NCI-H1048 (cell line): ENCODE results near the gene LRRC4C.
"Not testable (repeated sequence)": the region's sequence is repeated elsewhere in the genome, so short reads cannot be mapped to it uniquely, and the experiment has no call there.

Source experiments
- DNase-seq: peaks from one replicate; lab custom pipeline; 2025; lab: John Stamatoyannopoulos, UW

Gene LRRC4C

GRCh38 chr11:40867991-40868632 lies 591.3 kb downstream of the LRRC4C start:
- DNase-seq = no peak

- DNase-seq = not testable (repeated sequence)
Observed at GRCh38 chr11:40857754-40858153, 601.7 kb downstream of the LRRC4C start.

- DNase-seq = no peak
Observed at GRCh38 chr11:40842750-40843339, 616.6 kb downstream of the LRRC4C start.

- no peak for DNase-seq
Observed at GRCh38 chr11:40841231-40841630, 618.2 kb downstream of the LRRC4C start.

- DNase-seq = no peak
Observed at GRCh38 chr11:40838181-40838683, 621.2 kb downstream of the LRRC4C start.

GRCh38 chr11:40827116-40827515 lies 632.3 kb downstream of the LRRC4C start:
- no peak for DNase-seq

- no peak for DNase-seq
Observed at GRCh38 chr11:40826601-40827000, 632.9 kb downstream of the LRRC4C start.

GRCh38 chr11:40825201-40825834 lies 634.1 kb downstream of the LRRC4C start:
- no peak for DNase-seq

GRCh38 chr11:40819230-40819629 lies 640.2 kb downstream of the LRRC4C start:
- DNase-seq = no peak

GRCh38 chr11:40816976-40817375 lies 642.5 kb downstream of the LRRC4C start:
- DNase-seq = no peak

- no peak for DNase-seq
Observed at GRCh38 chr11:40797981-40798380, 661.5 kb downstream of the LRRC4C start.

- DNase-seq = no peak
Observed at GRCh38 chr11:40787224-40787623, 672.2 kb downstream of the LRRC4C start.

GRCh38 chr11:40763046-40763445 lies 696.4 kb downstream of the LRRC4C start:
- no peak for DNase-seq

- DNase-seq = no peak
Observed at GRCh38 chr11:40759341-40759740, 700.1 kb downstream of the LRRC4C start.

GRCh38 chr11:40754297-40754696 lies 705.2 kb downstream of the LRRC4C start:
- no peak for DNase-seq

- no peak for DNase-seq
Observed at GRCh38 chr11:40746282-40746681, 713.2 kb downstream of the LRRC4C start.

GRCh38 chr11:40732132-40732531 lies 727.3 kb downstream of the LRRC4C start:
- no peak for DNase-seq

- DNase-seq = no peak
Observed at GRCh38 chr11:40722179-40722795, 737.2 kb downstream of the LRRC4C start.

- DNase-seq = no peak
Observed at GRCh38 chr11:40716344-40717130, 742.9 kb downstream of the LRRC4C start.

GRCh38 chr11:40713083-40713482 lies 746.4 kb downstream of the LRRC4C start:
- DNase-seq = no peak

GRCh38 chr11:40701027-40701426 lies 758.4 kb downstream of the LRRC4C start:
- no peak for DNase-seq

- no peak for DNase-seq
Observed at GRCh38 chr11:40689823-40690222, 769.6 kb downstream of the LRRC4C start.
